Measurements from ENCODE around the gene RAD21L1.

Gene RAD21L1

DNA sequence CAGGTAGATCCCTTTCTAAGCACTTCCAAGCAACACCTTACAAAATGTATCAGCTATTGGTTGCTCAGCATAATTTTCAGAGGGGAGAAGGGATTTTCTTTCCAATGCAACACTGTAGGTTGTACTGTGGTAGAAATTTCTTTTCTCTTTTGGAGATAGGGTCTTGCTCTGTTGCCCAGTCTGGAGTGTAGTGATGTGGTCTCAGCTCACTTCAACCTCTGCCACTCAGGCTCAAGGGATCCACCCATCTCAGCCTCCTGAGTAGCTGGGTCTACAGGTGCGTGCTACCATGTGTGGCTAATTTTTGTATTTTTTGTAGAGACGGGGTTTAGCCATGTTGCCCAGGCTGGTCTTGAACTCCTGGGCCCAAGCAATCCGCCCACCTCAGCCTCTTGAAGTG lies 16.3 kb downstream of the RAD21L1 start:
- Histone ChIP-seq H3K4me2 (ENCODE audit: low read depth, low read length, poor library complexity, severe bottlenecking) (no peak overlapping the region), H2AFZ (ENCODE audit: low read depth, low read length, severe bottlenecking) (no peak overlapping the region)

GRCh38 chr20:1242530-1242929 lies 16.7 kb downstream of the RAD21L1 start:
- no peak overlapping the region for H3K9ac ChIP-seq (ENCODE audit: low read length)
- no peaks in the 10 kb centered on the region for H3F3A ChIP-seq (ENCODE audit: insufficient read depth)
- no peak overlapping the region for H2AFZ ChIP-seq (ENCODE audit: low read depth, low read length, severe bottlenecking)
- no peaks in the 10 kb centered on the region for H3K9me2 ChIP-seq (replicated peaks; ENCODE audit: insufficient read depth, low read length)
- H3K79me2 ChIP-seq (ENCODE audit: insufficient read depth, low read length): no peaks in the 10 kb centered on the region
- H3K4me3 ChIP-seq (ENCODE audit: insufficient read depth, low read length, poor library complexity, severe bottlenecking): no peak overlapping the region
- H3K36me3 ChIP-seq (ENCODE audit: low read length): no peaks in the 10 kb centered on the region
- H3K27ac ChIP-seq (ENCODE audit: low read depth, low read length): no peak overlapping the region
- H3K4me2 ChIP-seq (ENCODE audit: low read depth, low read length, poor library complexity, severe bottlenecking): no peak overlapping the region
- no peak for TF ChIP-seq EZH2phosphoT487 (conservative IDR thresholded peaks at IDR 0.05; ENCODE audit: low read length)
- TF ChIP-seq CTCF (IDR thresholded peaks at IDR 0.05; ENCODE audit: insufficient read depth, low read length, poor library complexity, severe bottlenecking): no peak
- no peaks in the 10 kb centered on the region for H3K27me3 ChIP-seq (ENCODE audit: low read length)
- H3K9me3 ChIP-seq (ENCODE audit: insufficient read depth, low read length): no peaks in the 10 kb centered on the region
- no peaks in the 10 kb centered on the region for H4K20me1 ChIP-seq (ENCODE audit: low read depth, low read length)

More for the DNA sequence above, 16.3 kb downstream of the RAD21L1 start:
- no peaks in the 10 kb centered on the region for H3K9me3 ChIP-seq (ENCODE audit: insufficient read depth, low read length)
- TF ChIP-seq CTCF (IDR thresholded peaks at IDR 0.05; ENCODE audit: insufficient read depth, low read length, poor library complexity, severe bottlenecking): no peak
- TF ChIP-seq EZH2phosphoT487 (conservative IDR thresholded peaks at IDR 0.05; ENCODE audit: low read length): no peak
- H3K27me3 ChIP-seq (ENCODE audit: low read length): no peaks in the 10 kb centered on the region
- H3F3A ChIP-seq (ENCODE audit: insufficient read depth): no peaks in the 10 kb centered on the region
- no peaks in the 10 kb centered on the region for H3K9me2 ChIP-seq (replicated peaks; ENCODE audit: insufficient read depth, low read length)
- H3K27ac ChIP-seq (ENCODE audit: low read depth, low read length): no peak overlapping the region
- H3K9ac ChIP-seq (ENCODE audit: low read length): no peak overlapping the region
- H4K20me1 ChIP-seq (ENCODE audit: low read depth, low read length): no peaks in the 10 kb centered on the region
- H3K79me2 ChIP-seq (ENCODE audit: insufficient read depth, low read length): no peaks in the 10 kb centered on the region
- no peak overlapping the region for H3K4me3 ChIP-seq (ENCODE audit: insufficient read depth, low read length, poor library complexity, severe bottlenecking)
- no peaks in the 10 kb centered on the region for H3K36me3 ChIP-seq (ENCODE audit: low read length)

DNA sequence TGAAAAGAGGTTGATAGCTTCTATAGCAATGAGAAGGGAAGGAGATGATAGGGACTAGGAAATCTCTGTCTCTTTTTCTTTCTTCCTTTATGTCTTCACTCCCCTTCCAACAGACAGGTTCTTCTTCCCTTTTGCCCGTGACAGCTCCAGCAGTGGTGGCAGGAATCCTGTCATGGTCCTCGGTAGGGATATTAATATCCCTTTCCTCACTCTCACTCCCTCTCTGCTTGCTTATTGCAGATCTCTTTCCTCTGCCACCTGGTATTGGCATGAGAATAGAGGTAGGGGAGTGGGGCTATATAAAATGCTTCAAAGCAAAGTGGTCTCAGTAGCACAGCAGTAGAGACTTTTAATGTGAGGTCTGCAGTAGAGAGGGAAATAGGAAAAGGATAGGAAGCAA lies 19.7 kb downstream of the RAD21L1 start:
- H3K9me2 ChIP-seq (replicated peaks; ENCODE audit: insufficient read depth, low read length): no peaks in the 10 kb centered on the region
- no peaks in the 10 kb centered on the region for H3K27me3 ChIP-seq (ENCODE audit: low read length)
- H3K9me3 ChIP-seq (ENCODE audit: insufficient read depth, low read length): no peaks in the 10 kb centered on the region
- TF ChIP-seq EZH2phosphoT487 (conservative IDR thresholded peaks at IDR 0.05; ENCODE audit: low read length) (no peak), CTCF (IDR thresholded peaks at IDR 0.05; ENCODE audit: insufficient read depth, low read length, poor library complexity, severe bottlenecking) (no peak)
- no peak overlapping the region for H3K4me2 ChIP-seq (ENCODE audit: low read depth, low read length, poor library complexity, severe bottlenecking)
- H4K20me1 ChIP-seq (ENCODE audit: low read depth, low read length): no peaks in the 10 kb centered on the region
- H3K4me3 ChIP-seq (ENCODE audit: insufficient read depth, low read length, poor library complexity, severe bottlenecking): no peak overlapping the region
- no peaks in the 10 kb centered on the region for H3K79me2 ChIP-seq (ENCODE audit: insufficient read depth, low read length)
- H3K36me3 ChIP-seq (ENCODE audit: low read length): no peaks in the 10 kb centered on the region
- no peak overlapping the region for H3K27ac ChIP-seq (ENCODE audit: low read depth, low read length)
- no peak overlapping the region for H2AFZ ChIP-seq (ENCODE audit: low read depth, low read length, severe bottlenecking)
- H3K9ac ChIP-seq (ENCODE audit: low read length): no peak overlapping the region
- no peaks in the 10 kb centered on the region for H3F3A ChIP-seq (ENCODE audit: insufficient read depth)
